Non-pigmented ciliary epithelial cell (primary cell): Measurements from ENCODE around the gene CPXM2.
"Not testable (repeated sequence)": the region's sequence is repeated elsewhere in the genome, so short reads cannot be mapped to it uniquely, and the experiment has no call there.

ENCODE experiments used
- DNase-seq: peaks from one replicate; pipeline ENCODE4 v3.0.0-alpha.2; 2010; ENCODE audit warnings: low read depth

CPXM2 gene

GRCh38 chr10:123742751-123743440, 148.7 kb downstream of the CPXM2 start:
- no peak for DNase-seq

DNA sequence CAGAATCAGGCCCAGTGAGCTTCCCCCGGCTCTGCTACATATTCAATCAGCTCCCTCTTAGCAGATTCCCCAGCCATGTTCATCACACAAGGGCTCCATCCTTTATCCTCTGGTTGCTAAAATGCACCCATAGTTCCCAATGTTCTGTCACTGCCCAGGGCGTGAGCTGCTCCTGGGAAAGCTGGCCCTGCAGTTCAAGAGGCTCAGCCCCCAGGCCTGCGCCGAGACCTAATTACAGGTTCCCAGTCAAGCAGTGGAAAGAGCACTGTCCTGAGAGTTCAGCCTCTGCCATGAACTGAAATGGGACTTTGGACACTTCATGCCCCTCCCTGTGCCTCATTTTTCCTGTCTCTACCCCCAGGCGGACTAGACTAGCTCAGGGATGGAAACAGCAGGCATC, 149.9 kb downstream of the CPXM2 start:
- no peak for DNase-seq

DNA sequence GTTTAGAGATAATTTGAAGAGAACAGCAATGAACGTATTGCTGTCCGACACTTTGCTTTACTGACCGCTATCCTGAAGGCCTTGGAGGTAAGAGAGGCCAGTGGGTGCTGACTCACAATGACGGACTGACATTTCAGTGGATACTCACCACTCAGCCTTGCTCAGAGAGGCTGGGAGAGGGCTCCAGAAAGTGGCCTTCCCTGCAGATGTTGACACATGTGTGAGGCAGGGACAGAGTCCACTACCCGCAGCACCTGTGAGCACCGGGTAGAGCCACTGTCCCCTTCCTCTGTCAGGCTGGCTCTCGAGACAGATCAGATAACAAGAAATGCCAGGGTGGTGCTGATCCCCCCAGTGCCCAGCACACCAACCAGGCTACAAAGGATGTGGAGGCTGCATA, 150.5 kb downstream of the CPXM2 start:
- DNase-seq: no peak

- DNase-seq: not testable (repeated sequence)
Observed at GRCh38 chr10:123736917-123737316, 154.7 kb downstream of the CPXM2 start.

DNA sequence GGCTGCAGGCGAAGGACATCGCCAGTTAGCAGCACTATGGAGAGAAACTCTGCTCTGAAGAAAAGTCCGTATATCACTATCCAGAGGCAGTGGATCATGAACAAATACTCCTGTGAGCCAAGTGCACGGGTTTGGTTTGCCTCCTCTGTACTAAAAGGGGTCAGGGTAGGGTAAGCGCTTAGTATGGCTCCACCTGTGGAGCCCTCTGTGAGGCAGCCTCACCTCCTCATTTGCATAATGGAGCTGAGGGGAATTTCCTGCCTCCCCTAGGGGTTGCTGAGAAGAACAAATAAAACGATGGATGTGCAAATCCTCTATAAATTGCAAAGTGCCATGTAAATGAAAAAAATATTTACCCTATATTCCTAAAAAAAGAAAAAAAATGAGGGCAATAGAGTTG, 162.1 kb downstream of the CPXM2 start:
- no peak for DNase-seq

DNA sequence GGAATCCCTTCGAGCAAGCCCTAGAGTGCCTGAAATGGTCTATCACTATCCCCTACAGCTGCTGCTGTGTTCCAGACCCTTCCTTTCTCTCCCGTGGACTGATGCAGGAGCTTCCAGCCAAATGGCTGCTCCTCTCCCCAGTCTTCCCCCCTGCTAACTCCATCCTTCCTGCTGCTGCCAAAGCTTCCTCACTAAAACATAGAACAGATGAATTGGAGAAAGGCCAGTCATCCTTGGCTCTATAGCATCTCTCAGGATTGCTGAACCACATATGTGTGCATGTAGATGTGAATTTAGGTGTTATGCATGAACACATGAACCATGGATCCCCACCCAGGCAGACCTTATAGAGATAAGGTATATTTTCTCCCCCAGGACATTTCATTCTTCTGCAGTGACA, 164.8 kb downstream of the CPXM2 start:
- no peak for DNase-seq

DNA sequence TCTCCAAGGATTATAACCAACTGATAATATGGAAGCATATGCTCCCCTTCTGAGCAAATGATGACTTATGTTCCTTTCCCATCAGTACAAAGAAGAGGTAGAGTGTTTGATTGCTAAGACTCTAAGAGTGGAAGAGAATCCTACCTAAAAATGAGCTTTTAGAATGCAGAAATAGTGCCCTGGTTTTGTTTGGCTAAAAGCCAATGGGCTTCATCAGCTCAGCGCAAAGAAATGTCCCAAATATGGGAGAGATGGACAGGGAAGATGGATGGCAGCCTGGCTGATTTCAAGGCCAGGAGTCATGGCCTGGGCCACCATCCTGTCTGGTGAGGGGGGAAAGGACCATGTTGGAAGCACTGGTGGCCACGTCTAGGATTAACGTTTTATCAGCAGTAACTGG, 165.2 kb downstream of the CPXM2 start:
- no peak for DNase-seq

DNA sequence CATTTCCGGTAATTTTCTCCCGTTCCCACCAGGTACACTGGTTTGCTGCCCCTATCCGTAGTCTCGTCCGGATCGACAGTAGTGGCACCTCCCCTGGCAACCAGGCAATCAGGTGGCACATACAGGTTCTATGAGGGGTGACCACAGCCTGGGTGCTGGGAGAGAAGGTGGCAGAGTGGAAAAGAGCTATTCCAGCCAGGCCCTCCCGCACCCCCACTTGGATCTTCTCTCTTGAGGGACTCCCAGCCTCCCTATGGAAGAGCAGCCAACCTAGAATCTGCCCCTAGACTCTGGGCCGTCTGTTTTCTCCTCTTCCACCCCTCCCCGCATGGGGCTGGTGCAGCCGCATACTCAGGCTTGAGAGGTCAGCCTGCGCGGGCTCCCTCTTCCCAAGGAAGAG, 166.9 kb downstream of the CPXM2 start:
- DNase-seq: no peak

DNA sequence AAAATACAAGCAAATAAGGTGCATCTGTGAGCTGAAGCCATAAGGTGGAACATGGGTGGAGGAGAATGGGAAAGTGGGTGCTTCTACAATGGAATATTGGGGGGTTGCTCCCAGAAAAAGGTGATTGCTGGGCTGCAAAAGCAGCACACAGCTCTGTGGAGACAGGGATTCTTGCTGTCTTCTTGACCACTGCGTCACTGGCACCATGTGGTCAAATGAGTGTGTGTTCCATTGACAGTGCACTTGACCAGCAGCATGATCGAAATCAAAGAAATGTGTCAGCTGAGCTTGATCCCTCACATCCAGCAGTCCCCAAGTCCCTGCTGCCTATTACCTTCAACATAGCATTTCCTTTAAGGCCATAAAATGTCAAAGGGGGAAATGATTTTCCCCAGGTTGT, 169.3 kb downstream of the CPXM2 start:
- DNase-seq: no peak

DNA sequence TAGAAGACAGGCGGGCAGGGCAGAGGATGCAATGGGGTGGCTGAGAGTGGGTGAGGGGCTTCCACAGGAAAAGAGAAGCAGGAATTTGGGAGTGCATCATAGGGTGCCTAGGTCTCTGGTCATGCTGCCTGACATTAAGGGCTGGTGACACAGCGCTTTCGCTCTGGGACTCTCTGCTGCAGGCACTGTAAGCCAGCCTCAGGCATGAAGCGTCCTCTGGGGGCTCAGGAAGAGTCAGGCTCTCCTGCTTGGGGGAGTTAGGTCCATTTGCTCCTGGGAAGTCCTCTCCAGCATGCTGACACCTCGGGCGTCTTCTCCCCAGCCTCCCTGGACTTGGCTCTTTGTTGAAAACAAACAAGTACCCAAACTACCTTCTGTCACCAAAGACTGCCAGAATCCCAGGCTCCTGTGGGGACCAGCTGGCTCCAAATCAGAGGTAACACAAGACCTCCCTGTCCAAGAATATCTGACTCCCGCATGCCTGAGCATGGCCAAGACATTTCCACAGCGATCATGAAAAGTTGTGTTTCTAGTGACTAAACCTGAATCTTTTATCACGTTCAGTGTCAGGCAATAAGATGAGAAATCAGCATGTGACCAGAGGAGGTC, 170.1 kb downstream of the CPXM2 start:
- DNase-seq: no peak

GRCh38 chr10:123720536-123720935, 171.1 kb downstream of the CPXM2 start:
- DNase-seq: no peak

DNA sequence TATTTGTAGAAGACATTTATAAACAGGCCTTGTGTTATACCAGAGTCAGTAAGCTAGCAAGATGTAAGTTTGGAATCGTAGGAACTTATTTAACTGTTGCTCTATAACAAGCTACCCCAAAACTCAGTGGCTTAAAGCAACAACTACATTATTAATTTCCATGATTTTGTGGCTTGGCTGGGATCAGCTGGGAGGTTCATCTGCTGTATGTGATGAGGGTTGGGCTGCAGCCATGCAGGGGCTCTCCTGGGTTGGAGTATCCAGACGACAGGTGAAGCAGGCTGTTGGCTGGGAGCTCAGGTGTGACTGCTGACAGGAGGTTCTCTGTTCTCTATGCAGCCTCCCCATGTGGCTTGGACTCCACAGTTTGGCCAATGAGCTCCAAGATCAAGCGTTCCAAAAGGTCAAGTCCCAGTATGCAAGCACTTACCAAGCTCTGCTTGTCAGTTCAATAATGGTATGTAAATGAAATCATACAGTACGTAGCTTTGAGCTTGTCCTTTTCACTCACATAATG, 173.0 kb downstream of the CPXM2 start:
- DNase-seq: no peak

GRCh38 chr10:123717336-123717735, 174.3 kb downstream of the CPXM2 start:
- no peak for DNase-seq

GRCh38 chr10:123715546-123715945, 176.1 kb downstream of the CPXM2 start:
- DNase-seq: no peak

DNA sequence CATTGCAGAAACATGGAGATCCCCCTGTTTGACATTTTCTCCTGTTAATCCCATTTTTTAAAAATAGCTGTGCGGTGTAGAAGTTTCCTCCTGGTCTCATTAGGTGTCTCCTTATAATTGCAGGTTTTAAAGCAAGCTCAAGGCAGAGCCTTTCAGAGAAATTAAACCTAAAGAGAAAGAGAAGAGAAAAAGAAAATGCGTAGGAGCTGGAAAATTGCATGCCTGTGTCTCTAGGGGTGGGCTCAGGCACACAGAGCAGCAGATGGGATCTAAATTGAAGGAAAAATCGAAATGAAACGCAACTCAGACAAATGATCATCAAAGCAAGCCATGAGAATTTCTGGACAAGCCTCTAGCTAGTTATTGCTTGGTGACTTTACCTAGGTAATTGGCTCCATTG, 185.4 kb downstream of the CPXM2 start:
- no peak for DNase-seq

DNA sequence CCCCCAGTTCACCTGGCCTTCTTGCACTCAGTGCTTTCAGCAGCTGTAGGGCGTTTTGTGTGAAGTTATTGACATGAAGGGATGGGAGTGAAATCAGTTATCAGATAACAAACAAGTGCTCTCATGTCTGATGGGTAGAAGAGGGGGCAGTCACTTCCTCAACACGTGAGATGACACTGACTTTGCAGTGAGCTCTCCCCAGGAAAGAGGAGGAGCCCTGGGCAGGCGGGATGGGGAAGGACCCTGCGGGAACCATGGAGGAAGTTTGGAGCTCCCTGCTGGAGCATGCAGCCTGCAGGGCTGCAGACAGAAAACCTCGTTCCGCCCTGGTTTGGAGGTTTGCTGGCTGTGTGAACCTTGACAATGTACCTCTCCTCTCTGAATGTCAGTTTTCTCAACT, 186.8 kb downstream of the CPXM2 start:
- no peak for DNase-seq

DNA sequence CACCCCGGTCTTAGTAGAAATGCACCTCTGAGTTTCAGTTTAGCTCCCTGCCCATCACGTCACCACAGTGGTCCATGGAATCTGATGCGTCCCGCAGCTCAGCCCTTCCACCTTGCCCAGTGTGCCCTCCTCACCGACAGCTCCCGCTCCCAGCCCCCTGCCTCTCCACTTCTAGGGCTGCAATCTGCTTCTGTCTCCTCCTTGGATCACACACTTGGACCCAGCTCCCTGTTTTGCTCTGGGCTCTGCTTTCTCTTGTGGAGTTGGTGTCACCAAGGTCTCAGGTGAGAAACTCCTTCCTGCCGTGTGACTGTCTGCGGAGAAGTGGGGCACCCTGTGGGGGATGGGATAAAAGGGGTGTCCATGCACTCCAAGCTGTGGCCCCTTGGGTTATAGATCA, 187.5 kb downstream of the CPXM2 start:
- DNase-seq: no peak

GRCh38 chr10:123703195-123703790, 188.3 kb downstream of the CPXM2 start:
- no peak for DNase-seq
